ENCODE measurements around the gene GPBP1.

GPBP1 gene

GRCh38 chr5:57244331-57244730 is 70.5 kb downstream of the GPBP1 start:
- H4K20me1 ChIP-seq (ENCODE audit: insufficient read depth, low read length): no peaks in the 10 kb centered on the region
- H2AFZ ChIP-seq (ENCODE audit: low read length): no peak overlapping the region
- H3K9me3 ChIP-seq (ENCODE audit: low read length): no peaks in the 10 kb centered on the region
- no peak overlapping the region for H3K27ac ChIP-seq (ENCODE audit: low read depth, low read length, poor library complexity, severe bottlenecking)
- H3K9me2 ChIP-seq (ENCODE audit: low read depth, low read length): no peaks in the 10 kb centered on the region
- peaks cover 53% of the 10 kb centered on the region for H3K36me3 ChIP-seq (ENCODE audit: insufficient read depth, low read length)
- TF ChIP-seq EZH2 (IDR thresholded peaks at IDR 0.05; ENCODE audit: borderline replicate concordance, low read length) (no peak), CTCF (IDR thresholded peaks at IDR 0.05; ENCODE audit: low read length) (no peak)
- H3F3A ChIP-seq (ENCODE audit: insufficient read depth, low read length): no peaks in the 10 kb centered on the region; the same call in 1 of the 2 replicates
- H3K4me2 ChIP-seq (ENCODE audit: low read length): no peak overlapping the region
- no peak overlapping the region for H3K9ac ChIP-seq (ENCODE audit: low read length)
- H3K4me1 ChIP-seq (ENCODE audit: insufficient read depth, low read length, severe bottlenecking): no peaks in the 10 kb centered on the region
- no peaks in the 10 kb centered on the region for H3K79me2 ChIP-seq (ENCODE audit: insufficient read depth, low read length)
- no peak overlapping the region for H3K4me3 ChIP-seq (ENCODE audit: low read depth, low read length, poor library complexity, severe bottlenecking)
- H3K27me3 ChIP-seq (ENCODE audit: insufficient read depth, low read length): no peaks in the 10 kb centered on the region

GRCh38 chr5:57246426-57246825 is 72.6 kb downstream of the GPBP1 start:
- TF ChIP-seq EZH2 (IDR thresholded peaks at IDR 0.05; ENCODE audit: borderline replicate concordance, low read length) (no peak), CTCF (IDR thresholded peaks at IDR 0.05; ENCODE audit: low read length) (no peak)
- H3K79me2 ChIP-seq (ENCODE audit: insufficient read depth, low read length): no peaks in the 10 kb centered on the region
- no peak overlapping the region for H3K9ac ChIP-seq (ENCODE audit: low read length)
- no peaks in the 10 kb centered on the region; the same call in 1 of the 2 replicates for H3F3A ChIP-seq (ENCODE audit: insufficient read depth, low read length)
- H2AFZ ChIP-seq (ENCODE audit: low read length): no peak overlapping the region
- H3K9me2 ChIP-seq (ENCODE audit: low read depth, low read length): no peaks in the 10 kb centered on the region
- H3K4me3 ChIP-seq (ENCODE audit: low read depth, low read length, poor library complexity, severe bottlenecking): no peak overlapping the region
- H3K36me3 ChIP-seq (ENCODE audit: insufficient read depth, low read length): peaks cover 58% of the 10 kb centered on the region
- no peaks in the 10 kb centered on the region for H3K4me1 ChIP-seq (ENCODE audit: insufficient read depth, low read length, severe bottlenecking)
- H3K4me2 ChIP-seq (ENCODE audit: low read length): no peak overlapping the region
- H4K20me1 ChIP-seq (ENCODE audit: insufficient read depth, low read length): no peaks in the 10 kb centered on the region
- H3K27ac ChIP-seq (ENCODE audit: low read depth, low read length, poor library complexity, severe bottlenecking): no peak overlapping the region
- H3K27me3 ChIP-seq (ENCODE audit: insufficient read depth, low read length): no peaks in the 10 kb centered on the region
- H3K9me3 ChIP-seq (ENCODE audit: low read length): no peaks in the 10 kb centered on the region

GRCh38 chr5:57247765-57248164 is 73.9 kb downstream of the GPBP1 start:
- no peaks in the 10 kb centered on the region; the same call in 1 of the 2 replicates for H3F3A ChIP-seq (ENCODE audit: insufficient read depth, low read length)
- H2AFZ ChIP-seq (ENCODE audit: low read length): no peak overlapping the region
- H3K4me2 ChIP-seq (ENCODE audit: low read length): no peak overlapping the region
- no peak overlapping the region for H3K27ac ChIP-seq (ENCODE audit: low read depth, low read length, poor library complexity, severe bottlenecking)
- no peaks in the 10 kb centered on the region for H3K9me2 ChIP-seq (ENCODE audit: low read depth, low read length)
- no peaks in the 10 kb centered on the region for H3K4me1 ChIP-seq (ENCODE audit: insufficient read depth, low read length, severe bottlenecking)
- H3K27me3 ChIP-seq (ENCODE audit: insufficient read depth, low read length): no peaks in the 10 kb centered on the region
- no peaks in the 10 kb centered on the region for H3K79me2 ChIP-seq (ENCODE audit: insufficient read depth, low read length)
- H4K20me1 ChIP-seq (ENCODE audit: insufficient read depth, low read length): no peaks in the 10 kb centered on the region
- no peak overlapping the region for H3K4me3 ChIP-seq (ENCODE audit: low read depth, low read length, poor library complexity, severe bottlenecking)
- TF ChIP-seq CTCF (IDR thresholded peaks at IDR 0.05; ENCODE audit: low read length): no peak
- no peak for TF ChIP-seq EZH2 (IDR thresholded peaks at IDR 0.05; ENCODE audit: borderline replicate concordance, low read length)
- H3K9me3 ChIP-seq (ENCODE audit: low read length): no peaks in the 10 kb centered on the region
- H3K9ac ChIP-seq (ENCODE audit: low read length): no peak overlapping the region
- H3K36me3 ChIP-seq (ENCODE audit: insufficient read depth, low read length): peaks cover 70% of the 10 kb centered on the region

Data from OCI-LY1 (cell line).